HepG2 (cell line): ENCODE results near the gene PTPN13. TPM values are rescaled to one million over a fixed set of nuclear protein-coding genes. Genes with fewer than 3 reads are reported as not detected.

Experiments
- ATAC-seq: fragments of 200-7000 bp; cut with Tn5 transposase; 3 replicates; pipeline ENCODE4 v1.9.1; 2020; ENCODE audit warnings: mild to moderate bottlenecking, moderate library complexity
- BruUV-seq: library from RNA; stranded (reverse); fragments of 400-500 nt; replicated peaks from 2 replicates; lab custom pipeline; 2021; lab: Mats Ljungman, UMichigan
- CTCF ChIA-PET: fragments of 300-600 bp; formaldehyde crosslinking; extraction: SDS; loops from one replicate; lab custom pipeline; 2021; ENCODE audit warnings: low total read pairs, inconsistent platforms, low intra/inter-chr PET ratio; lab: Yijun Ruan, JAX
- POLR2A ChIA-PET: fragments of 350-600 bp; sonication (Branson Sonifier 250); formaldehyde crosslinking; loops from one replicate; lab custom pipeline; 2020; ENCODE audit warnings: antibody characterized with exemption, inconsistent platforms; lab: Yijun Ruan, JAX
- DNase-seq: peaks from one replicate; pipeline ENCODE4 v3.0.0-alpha.2; 2015; ENCODE audit warnings: low spot score
- FAIRE-seq: peaks from 3 replicates; lab custom pipeline; 2011; peaks lifted over from hg19 to GRCh38; lab: Jason Lieb, UNC
- H2AFZ ChIP-seq: one replicate; pipeline ENCODE4 v1.6.1; 2011; ENCODE audit warnings: low read length, inconsistent platforms
- H3K27ac ChIP-seq: fragments of 300-600 bp; 3 replicates; pipeline ENCODE4 v1.8.0; 2011; ENCODE audit warnings: mixed run types, mild to moderate bottlenecking, mixed read lengths, low read length, inconsistent platforms; ENCODE audit not compliant: insufficient read depth; ENCODE audit errors: extremely low read length
- H3K27me3 ChIP-seq, 2 experiments: fragments of 200-600 bp in 1 of 2; 2 replicates in 1 of 2; 3 replicates in 1 of 2; pipeline versions ENCODE4 v1.6.0 to v1.8.0; 2011; ENCODE audit warnings: low read length in 2 of 2, mild to moderate bottlenecking in 2 of 2, moderate library complexity in 2 of 2, inconsistent platforms in 1 of 2; ENCODE audit not compliant: insufficient read depth in 2 of 2, control insufficient read depth in 1 of 2
- H3K36me3 ChIP-seq, 2 experiments: fragments of 200-600 bp in 1 of 2; replicated peaks in 1 of 2; 2 replicates in 1 of 2; 3 replicates in 1 of 2; pipeline versions ENCODE4 v1.5.1 to v1.8.0; 2011; ENCODE audit warnings: low read length in 2 of 2, inconsistent platforms in 1 of 2; ENCODE audit not compliant: insufficient read depth in 2 of 2, control insufficient read depth in 1 of 2
- H3K4me1 ChIP-seq: 2 replicates; pipeline ENCODE4 v1.5.1; 2012; ENCODE audit warnings: low read length, inconsistent platforms; ENCODE audit not compliant: insufficient read depth
- H3K4me2 ChIP-seq: 2 replicates; pipeline ENCODE4 v1.6.0; 2011; ENCODE audit warnings: low read depth, low read length, inconsistent platforms
- H3K4me3 ChIP-seq, 3 experiments: fragments of 200-600 bp in 1 of 3; sonication (generic), shearing (Covaris generic) in 1 of 3; replicated peaks in 1 of 3; 2 replicates each; pipeline ENCODE4 v1.5.1; 2011 to 2016; ENCODE audit warnings: low read length in 3 of 3, inconsistent platforms in 2 of 3, low read depth in 2 of 3, mild to moderate bottlenecking in 2 of 3, control low read depth in 1 of 3, mixed read lengths in 1 of 3; ENCODE audit not compliant: insufficient read depth in 1 of 3
- H3K79me2 ChIP-seq: one replicate; pipeline ENCODE4 v1.6.1; 2011; ENCODE audit warnings: low read length, inconsistent platforms; ENCODE audit not compliant: insufficient read depth
- H3K9ac ChIP-seq: 2 replicates; pipeline ENCODE4 v1.6.0; 2011; ENCODE audit warnings: mild to moderate bottlenecking, low read depth, low read length, inconsistent platforms; ENCODE audit not compliant: insufficient read depth
- H3K9me3 ChIP-seq: 2 replicates; pipeline ENCODE4 v1.5.1; 2012; ENCODE audit warnings: mild to moderate bottlenecking, low read length
- H4K20me1 ChIP-seq: 2 replicates; pipeline ENCODE4 v1.6.0; 2011; ENCODE audit warnings: inconsistent platforms, mild to moderate bottlenecking, low read length, moderate library complexity; ENCODE audit not compliant: insufficient read depth
- AFF4 ChIP-seq: sonication (generic); formaldehyde crosslinking; IDR thresholded peaks from 2 replicates; pipeline ENCODE4 v1.4.0; 2020; ENCODE audit warnings: missing genetic modification reagents
- CREM ChIP-seq, 2 experiments: sonication (generic) in 1 of 2; formaldehyde crosslinking in 1 of 2; IDR thresholded peaks; 2 replicates each; pipeline versions ENCODE4 v1.4.0 to v1.6.1; 2016 to 2020; ENCODE audit warnings: antibody characterized with exemption in 1 of 2, mild to moderate bottlenecking in 1 of 2, missing genetic modification reagents in 1 of 2
- FOXO1 ChIP-seq: sonication (generic); formaldehyde crosslinking; IDR thresholded peaks from 2 replicates; pipeline ENCODE4 v1.4.0; 2020; ENCODE audit warnings: missing genetic modification reagents
- KMT2A ChIP-seq: sonication (generic); formaldehyde crosslinking; IDR thresholded peaks from 2 replicates; pipeline ENCODE4 v1.4.0; 2020; ENCODE audit warnings: missing genetic modification reagents
- MED8 ChIP-seq: sonication (generic); formaldehyde crosslinking; IDR thresholded peaks from 2 replicates; pipeline ENCODE4 v1.8.1; 2023; ENCODE audit warnings: mild to moderate bottlenecking, missing genetic modification reagents; ENCODE audit not compliant: insufficient replicate concordance
- PBX3 ChIP-seq: sonication (generic); formaldehyde crosslinking; IDR thresholded peaks from 2 replicates; pipeline ENCODE4 v1.8.1; 2023; ENCODE audit warnings: missing genetic modification reagents, inconsistent platforms, borderline replicate concordance
- ZBTB26 ChIP-seq: IDR thresholded peaks from 2 replicates; pipeline ENCODE4 v1.6.1; 2016; ENCODE audit warnings: missing compliant biosample characterization, missing genetic modification reagents, borderline replicate concordance
- ZBTB38 ChIP-seq: sonication (generic); formaldehyde crosslinking; IDR thresholded peaks from 2 replicates; pipeline ENCODE4 v1.5.1; 2020; ENCODE audit warnings: mild to moderate bottlenecking, missing genetic modification reagents
- ZNF225 ChIP-seq: sonication (generic); formaldehyde crosslinking; IDR thresholded peaks from 2 replicates; pipeline ENCODE4 v1.4.0; 2020; ENCODE audit warnings: mild to moderate bottlenecking, missing genetic modification reagents
- ZNF547 ChIP-seq: sonication (generic); formaldehyde crosslinking; IDR thresholded peaks from 2 replicates; pipeline ENCODE4 v1.5.1; 2020; ENCODE audit warnings: mild to moderate bottlenecking, missing genetic modification reagents
- WGBS: methylation state at CpG from one replicate; pipeline ENCODE4 v1.1.6; 2017; ENCODE audit warnings: low lambda C conversion rate; 5-methylcytosine and 5-hydroxymethylcytosine counted together
- in situ Hi-C: cut with HindIII; loops from 2 replicates; pipeline ENCODE4 v1.10.0; 2017; ENCODE audit warnings: low pct_unique_long_range_greater_than_20kb; ENCODE audit not compliant: extremely low pct_ligation_motif_present
- intact Hi-C: fragments of 100-400 bp; cut with micrococcal nuclease; formaldehyde crosslinking; loops from one replicate; pipeline ENCODE4 v1.10.0; 2022; ENCODE audit not compliant: unreplicated experiment
- polyA plus RNA-seq, 8 experiments: library from polyadenylated mRNA; depleted of rRNA in 3 of 8; stranded (reverse) in 7 of 8; unstranded in 1 of 8; fragments of >200 nt; fragmentation: Illumina TruSeq in 4 of 8; extraction: Trizol in 4 of 8; gene quantifications; 2 replicates each; pipeline versions ENCODE4 v1.2.1 to v1.2.3, GENCODE V29; 2011 to 2016; ENCODE audit warnings: low read depth in 4 of 8, missing spikeins in 1 of 8, mixed read lengths in 1 of 8; ENCODE audit not compliant: insufficient read depth in 1 of 8
- total RNA-seq, 5 experiments: library from RNA; depleted of rRNA; stranded (reverse); fragments of >200 nt; fragmentation: Illumina TruSeq; extraction: Trizol; gene quantifications; 2 replicates each; pipeline ENCODE4 v1.2.3, GENCODE V29; 2016; ENCODE audit warnings: low read depth in 1 of 5

PTPN13 gene
- total and polyA plus RNA-seq, 2 of the 13 experiments (the other 11 are each of a cell fraction or from before 2014, with no cell fraction given) = not detected

- TF ChIP-seq AFF4 (CRISPR knock-in tag) (no peak), PBX3 (no peak), ZNF547 (no peak), FOXO1 (CRISPR knock-in tag) (no peak), ZNF225 (CRISPR knock-in tag) (no peak), ZBTB38 (CRISPR knock-in tag) (no peak)
Measured at GRCh38 chr4:86841309-86841708, 247.2 kb downstream of the PTPN13 start (continued).

GRCh38 chr4:86845593-86845992 is 251.5 kb downstream of the PTPN13 start:
- FAIRE-seq = no peak
- 38% methylated on average over 5 of the region's 5 CpGs for WGBS
- H3K27me3 ChIP-seq = no peaks in the 10 kb centered on the region
- no TSS peak for BruUV-seq
- H4K20me1 ChIP-seq = no peaks in the 10 kb centered on the region
- H3K4me2 ChIP-seq = no peak overlapping the region
- H3K4me3 ChIP-seq = no peak overlapping the region
- in situ Hi-C loops = no loop called here
- TF ChIP-seq KMT2A (CRISPR knock-in tag) = no peak
- no peak for TF ChIP-seq ZBTB26 (CRISPR knock-in tag)
- TF ChIP-seq CREM (IDR thresholded peaks at IDR 0.05) = no peak
- TF ChIP-seq CREM (CRISPR knock-in tag; IDR thresholded peaks at IDR 0.05) = no peak
- TF ChIP-seq MED8 = no peak
- TF ChIP-seq, all 625 proteins: peak for 0
- ChIA-PET CTCF (no interaction called here), POLR2A (no interaction called here)
- no peaks in the 10 kb centered on the region for H3K4me1 ChIP-seq
- intact Hi-C loops = no loop called here
- ATAC-seq = no peak
- H2AFZ ChIP-seq = no peak overlapping the region
- DNase-seq = no peak
- H3K79me2 ChIP-seq = no peaks in the 10 kb centered on the region
- H3K27ac ChIP-seq = no peak overlapping the region
- no peaks in the 10 kb centered on the region for H3K9me3 ChIP-seq
- H3K36me3 ChIP-seq = no peaks in the 10 kb centered on the region
- no peak overlapping the region for H3K9ac ChIP-seq
